ENCODE results near the gene KLF6.

The KLF6 gene

GRCh38 chr10:3773460-3774017 is 11.5 kb downstream of the KLF6 start:
- no peak for DNase-seq

DNA sequence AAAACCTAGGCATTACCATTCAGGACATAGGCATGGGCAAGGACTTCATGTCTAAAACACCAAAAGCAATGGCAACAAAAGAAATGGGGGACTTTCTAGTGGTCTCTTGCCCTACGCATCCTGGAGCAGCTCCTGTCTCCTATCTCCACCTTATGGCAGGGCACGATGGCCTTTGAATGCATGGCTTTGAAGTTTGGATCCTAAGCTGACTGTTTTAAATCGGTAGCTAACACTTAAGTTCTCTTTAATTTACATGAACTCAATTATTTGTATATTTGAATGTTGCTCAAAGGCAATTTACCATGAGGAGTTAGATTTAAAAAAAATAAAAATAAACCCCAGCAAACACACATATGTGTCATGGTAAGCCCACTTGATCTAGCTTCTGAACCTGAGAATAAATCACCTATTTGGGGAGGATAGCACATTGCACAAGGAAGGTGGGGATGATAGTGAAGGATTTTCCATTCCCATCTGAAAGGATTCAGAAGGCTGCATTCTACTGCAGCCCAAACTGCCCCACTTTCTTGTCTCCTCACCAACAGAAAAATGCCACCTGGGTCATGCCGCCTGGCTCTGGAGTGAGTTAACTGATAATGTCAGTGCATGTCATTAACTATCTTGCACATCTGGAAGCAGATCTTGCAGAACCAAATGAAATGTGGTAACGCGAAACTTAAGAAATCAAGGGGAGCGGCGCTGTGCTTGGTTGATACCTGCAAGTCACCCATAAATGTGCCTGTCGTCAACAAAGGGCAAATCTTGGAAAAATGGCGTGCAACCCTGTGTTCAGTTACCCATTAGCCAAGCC is 12.4 kb downstream of the KLF6 start:
- DNase-seq = no peak

- DNase-seq = no peak
Observed at GRCh38 chr10:3770611-3771110, 14.3 kb downstream of the KLF6 start.

DNA sequence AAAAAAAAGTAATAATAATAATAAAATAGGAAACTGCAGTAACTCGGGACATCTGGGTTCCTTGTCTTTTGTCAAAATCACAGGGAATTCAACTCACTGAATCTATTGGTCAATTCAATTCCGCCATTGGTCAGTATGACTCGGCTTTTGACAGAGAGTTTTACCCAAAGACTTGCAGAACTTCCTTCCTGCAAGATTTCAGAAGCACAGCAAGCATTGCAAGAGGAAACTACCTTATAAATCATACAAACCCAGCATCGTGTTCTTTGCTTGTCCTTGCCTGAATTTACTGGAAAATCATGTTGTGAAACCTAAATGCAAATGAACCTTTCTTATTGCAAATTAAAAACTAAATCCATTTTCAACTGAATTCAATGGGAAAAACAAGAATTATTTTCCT is 15.5 kb downstream of the KLF6 start:
- DNase-seq = no peak

DNA sequence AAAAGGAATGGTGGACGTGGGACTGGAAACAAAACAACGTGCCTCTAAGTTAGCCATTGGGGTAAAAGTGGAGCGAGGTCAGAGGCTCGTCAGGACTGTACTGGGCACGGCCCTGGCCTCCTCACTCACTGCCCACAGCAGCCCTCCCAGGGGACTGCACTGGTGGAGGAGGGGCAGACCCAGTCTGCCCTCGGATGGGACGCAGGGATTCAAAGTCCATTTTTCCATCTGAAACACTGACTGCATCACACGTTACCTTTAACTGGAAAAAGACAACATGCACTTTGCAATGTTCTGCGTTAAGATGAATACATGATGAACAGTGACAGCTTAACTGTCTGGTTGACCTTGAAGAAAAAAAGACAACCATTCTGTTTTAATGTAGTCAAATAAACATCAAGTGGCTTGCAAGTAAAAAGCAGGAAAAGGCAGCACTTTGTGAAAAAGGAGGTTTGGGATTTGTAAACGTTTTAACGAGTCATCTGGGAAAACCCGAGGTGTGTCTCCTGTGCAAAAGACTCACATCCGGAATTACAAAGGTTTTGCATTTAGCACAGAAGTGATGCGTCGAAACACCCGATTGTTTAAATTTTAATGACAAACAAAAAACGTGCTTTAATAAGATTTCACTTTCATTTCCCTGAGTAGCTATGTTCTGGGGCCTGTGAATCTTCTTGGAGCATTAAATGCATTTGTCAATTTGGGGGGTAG is 18.8 kb downstream of the KLF6 start:
- no peak for DNase-seq

GRCh38 chr10:3765146-3765545 is 19.9 kb downstream of the KLF6 start:
- DNase-seq = no peak

- DNase-seq = no peak
Observed at GRCh38 chr10:3764626-3765112, 20.3 kb downstream of the KLF6 start.

DNA sequence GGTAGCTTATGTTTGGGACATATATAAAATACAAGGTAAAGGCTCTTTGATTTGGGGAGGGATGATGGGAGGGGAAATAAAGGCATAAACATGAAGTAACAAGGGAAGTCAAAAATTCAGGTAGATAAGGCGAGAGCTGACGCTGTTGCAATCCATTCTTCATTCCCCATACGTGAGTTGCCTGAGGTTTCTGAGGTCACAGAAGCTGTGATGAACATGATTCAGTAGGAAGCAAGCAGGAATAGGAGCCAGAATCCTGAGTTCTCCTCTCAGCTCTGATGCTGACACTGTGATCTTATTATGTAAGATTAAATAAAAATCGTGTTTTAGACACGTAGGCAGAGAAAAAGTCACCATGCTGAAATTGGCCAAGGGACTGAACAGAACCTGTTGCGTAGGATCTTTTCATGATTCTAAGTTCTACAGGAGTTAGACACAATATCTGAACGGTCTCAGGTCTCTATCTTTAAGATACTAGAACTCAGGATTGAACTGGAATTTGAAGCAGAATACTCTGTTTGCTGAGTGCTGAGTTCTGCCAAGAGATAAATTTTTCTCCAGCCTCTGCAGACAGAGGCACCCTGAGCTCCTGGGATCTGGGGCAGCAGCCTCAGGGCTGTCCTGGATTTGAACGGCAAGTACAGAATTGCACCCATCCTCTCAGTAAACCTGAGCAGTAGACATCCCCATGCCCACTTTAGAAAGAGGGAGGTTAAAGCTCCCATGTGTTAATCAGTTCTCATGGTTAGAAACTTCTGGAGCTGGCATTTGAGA is 21.0 kb downstream of the KLF6 start:
- DNase-seq = no peak

DNA sequence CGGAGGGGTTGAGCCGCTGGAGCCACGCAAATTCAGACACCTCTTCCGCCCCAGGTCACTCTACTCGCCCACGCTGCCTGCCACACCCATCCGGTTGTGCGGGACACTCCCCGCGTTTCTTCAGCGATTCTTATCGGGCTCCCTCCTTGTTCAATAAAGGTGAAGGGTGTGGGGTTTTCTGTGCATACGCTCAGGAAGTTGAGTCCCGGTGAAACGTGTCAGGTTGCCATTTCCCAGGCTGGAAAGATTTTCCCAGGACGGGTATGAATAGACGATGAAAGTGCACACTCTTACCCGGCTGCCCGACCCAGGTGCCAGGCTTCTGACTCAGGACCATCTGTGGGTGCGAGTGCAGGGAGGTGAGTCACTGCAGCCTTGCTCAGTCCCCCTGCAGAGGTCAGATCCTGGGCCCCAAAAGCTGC is 22.0 kb downstream of the KLF6 start:
- no peak for DNase-seq

DNA sequence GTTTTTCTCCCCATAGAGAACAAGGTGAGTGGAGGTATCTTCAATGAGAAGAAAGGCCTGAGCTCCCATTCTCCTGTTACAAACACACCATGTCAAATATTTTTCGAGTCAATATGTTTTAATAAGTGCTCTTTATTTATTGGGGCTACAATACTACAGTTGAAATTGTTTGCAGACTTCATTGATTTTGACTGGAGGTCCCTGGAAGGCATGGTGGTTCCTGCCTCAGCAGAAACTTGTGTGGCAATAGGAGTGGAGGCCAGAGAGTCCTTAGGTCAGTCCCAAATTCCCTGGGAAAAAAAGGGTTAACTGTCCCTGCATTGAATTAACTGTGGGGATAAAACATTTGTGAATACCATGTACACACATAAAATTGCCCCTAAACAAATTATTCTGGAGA is 22.7 kb downstream of the KLF6 start:
- DNase-seq = no peak

DNA sequence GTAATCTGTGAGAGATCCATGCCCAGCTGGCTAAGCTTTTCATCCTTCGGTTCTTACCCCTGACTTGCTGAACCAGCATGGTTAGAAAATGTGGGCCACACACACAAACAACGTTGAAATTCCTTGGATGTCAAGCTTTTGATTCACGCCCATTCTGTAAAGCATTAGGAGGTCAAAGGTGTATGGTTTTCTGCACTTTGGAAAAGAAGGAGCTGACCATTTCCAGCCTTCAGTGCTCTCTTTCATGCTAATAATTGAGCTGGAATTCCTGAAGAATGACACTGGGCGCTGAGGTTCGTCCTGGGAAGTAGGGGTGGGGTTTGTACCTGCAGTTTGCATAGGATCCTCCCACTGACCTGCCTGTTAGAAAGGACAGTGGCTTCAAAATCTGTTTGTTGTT is 23.1 kb downstream of the KLF6 start:
- DNase-seq = no peak

DNA sequence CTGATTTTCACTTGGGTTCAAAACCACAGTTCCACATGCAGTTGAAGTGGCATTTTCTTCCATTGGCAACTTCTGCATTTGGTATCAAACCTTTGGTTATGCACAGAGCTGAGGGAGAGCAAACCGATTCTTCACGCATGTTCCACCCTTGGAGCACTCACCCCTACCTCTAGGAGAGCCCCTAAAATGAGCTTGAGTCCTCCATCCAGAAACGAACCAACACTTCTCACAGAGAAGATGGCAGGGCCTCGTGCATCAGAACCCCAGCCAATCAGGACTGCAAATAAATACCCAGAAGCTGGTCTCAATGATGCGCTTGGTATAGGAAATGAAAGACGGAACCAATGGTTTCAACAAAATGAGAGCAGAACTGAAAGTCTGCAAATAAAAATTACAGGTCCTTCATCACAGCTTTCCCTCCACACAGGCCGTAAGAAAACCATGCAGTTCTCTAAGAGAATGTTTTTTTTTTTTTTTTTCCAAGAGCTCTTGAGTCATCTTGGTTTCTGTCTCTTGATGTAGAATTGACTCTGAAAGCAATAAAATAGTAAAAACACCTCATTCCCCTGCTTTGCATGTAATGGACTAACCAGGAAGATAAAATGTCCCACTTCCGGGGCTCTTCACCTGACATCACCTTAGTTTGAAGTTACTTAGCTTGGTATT is 23.9 kb downstream of the KLF6 start:
- no peak for DNase-seq

GRCh38 chr10:3760083-3760482 is 24.9 kb downstream of the KLF6 start:
- DNase-seq = no peak

GRCh38 chr10:3759397-3759796 is 25.6 kb downstream of the KLF6 start:
- DNase-seq = no peak

DNA sequence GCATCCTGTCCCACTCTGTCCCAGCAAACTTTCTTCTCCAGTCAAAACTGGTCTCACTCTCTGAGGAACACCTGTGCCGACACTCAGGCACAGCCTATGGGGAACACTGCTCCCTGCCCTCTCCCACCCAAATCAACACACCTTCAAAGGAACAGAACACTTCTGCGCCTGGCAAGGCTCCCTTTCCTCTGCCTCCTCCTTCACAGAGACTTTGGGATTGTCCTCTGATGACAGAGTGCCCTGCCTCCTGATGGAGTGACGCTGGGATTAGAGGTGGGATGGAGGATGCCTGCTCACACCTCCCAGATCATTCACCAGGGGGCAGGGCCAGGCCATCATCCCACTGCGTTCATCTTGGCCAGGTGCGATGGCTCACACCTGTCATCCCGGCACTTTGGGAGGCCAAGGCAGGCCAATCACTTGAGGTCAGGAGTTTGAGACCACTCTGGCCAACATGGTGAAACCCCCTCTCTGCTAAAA is 26.5 kb downstream of the KLF6 start:
- DNase-seq = no peak

GRCh38 chr10:3757638-3758490 is 27.1 kb downstream of the KLF6 start:
- no peak for DNase-seq

DNA sequence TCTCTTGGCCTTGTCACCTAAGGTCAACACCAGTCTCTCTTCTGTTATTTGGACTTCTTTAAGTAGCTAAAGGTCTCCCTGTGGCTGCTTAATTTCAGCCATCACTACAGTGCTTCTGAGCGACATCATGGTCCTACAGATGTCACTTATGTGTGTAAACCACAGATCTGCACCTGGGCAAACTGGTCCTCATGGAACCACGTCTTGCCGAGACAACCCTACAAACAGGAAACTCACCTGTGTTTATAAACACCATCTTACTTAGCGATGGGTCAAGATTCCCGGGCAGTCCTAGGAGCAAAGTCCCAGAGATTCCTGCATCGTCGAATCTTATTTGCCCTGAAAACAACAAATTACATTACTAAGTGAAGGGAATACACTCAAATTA is 27.8 kb downstream of the KLF6 start:
- DNase-seq = no peak

GRCh38 chr10:3756360-3756740 is 28.7 kb downstream of the KLF6 start:
- DNase-seq = no peak

DNA sequence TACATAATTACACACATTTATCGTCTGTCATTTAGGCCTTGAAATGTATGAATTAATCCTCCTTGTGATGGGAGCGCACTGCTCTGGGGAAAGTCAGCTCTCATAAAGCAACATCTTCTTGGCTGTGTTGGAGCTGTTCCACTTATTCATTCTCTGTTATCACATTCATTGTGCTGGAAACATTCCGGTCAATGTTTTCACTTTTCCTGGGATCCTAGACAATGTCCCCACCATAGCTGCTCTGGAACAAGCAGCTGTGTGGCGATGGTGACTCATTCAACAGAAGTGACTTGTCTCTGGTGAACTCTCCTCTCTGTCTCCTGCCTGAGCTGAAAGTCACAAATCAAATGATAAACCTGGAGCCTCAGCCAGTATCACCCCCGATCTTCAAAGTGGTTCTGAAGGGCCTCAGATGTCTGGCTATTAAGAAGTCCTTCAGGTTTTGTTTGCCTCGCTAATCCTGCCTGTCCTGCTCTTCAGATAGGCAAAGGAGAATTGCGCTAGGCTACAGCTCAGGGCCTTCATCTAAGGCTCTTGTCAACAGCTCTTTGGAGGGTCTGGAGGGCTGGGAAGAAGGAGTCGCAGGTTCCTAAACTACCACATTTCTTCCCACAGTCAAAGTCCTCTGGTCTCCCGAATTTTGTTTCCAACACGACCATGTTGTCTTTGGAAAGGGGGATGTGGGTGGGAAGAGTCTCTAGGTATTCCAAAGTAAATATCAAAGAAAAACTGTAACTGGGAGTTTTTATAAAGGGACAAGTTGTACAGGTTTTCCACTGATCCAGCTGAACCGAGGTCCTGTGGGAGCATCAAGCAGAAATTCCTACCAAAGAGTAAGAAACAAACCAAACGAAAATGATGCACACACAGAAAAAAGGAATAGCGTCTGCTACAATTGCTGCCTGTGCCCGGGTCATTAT is 29.3 kb downstream of the KLF6 start:
- DNase-seq = no peak

All from amniotic stem cell (primary cell).